Panc1 (cell line): Measurements from ENCODE around the gene NPHP4.

Experiments
- SIN3A ChIP-seq: IDR thresholded peaks from 2 replicates; pipeline ENCODE4 v1.6.1; 2012; ENCODE audit warnings: low read depth, mild to moderate bottlenecking, low read length, moderate library complexity, borderline replicate concordance; ENCODE audit not compliant: insufficient read depth
- TF ChIP-seq, protein P1 (sequence below): fragments of 450-650 bp; IDR thresholded peaks from 2 replicates; pipeline ENCODE4 v1.5.1; 2017; ENCODE audit warnings: mild to moderate bottlenecking
- TF ChIP-seq, protein P2 (sequence below), 2 experiments: IDR thresholded peaks; 2 replicates each; pipeline ENCODE4 v1.6.1; 2011 to 2012; ENCODE audit warnings: low read depth in 2 of 2, control low read depth in 1 of 2, low read length in 1 of 2, mild to moderate bottlenecking in 1 of 2, moderate library complexity in 1 of 2; ENCODE audit not compliant: insufficient read depth in 1 of 2

DNA sequence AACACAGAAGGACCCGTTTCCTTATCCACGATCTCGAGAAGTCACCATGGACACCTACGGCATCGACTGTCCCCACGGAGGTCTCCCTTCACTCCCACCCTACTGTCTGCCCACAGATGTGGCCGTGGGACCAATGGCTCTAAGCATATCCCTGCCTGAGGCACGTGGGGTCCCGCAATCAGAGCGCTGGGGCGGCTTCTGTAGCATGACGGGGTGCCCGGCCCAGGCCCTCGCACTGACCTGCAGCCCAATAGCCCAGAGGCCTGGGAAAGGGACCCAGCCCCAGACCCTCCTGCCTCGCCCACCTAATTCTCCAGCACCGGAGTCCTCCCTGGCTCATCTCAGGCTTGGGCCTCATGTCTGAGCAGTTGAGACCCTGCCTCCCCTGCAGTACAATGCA lies 132.5 kb downstream of the NPHP4 start:
- TF ChIP-seq, protein P1, sequence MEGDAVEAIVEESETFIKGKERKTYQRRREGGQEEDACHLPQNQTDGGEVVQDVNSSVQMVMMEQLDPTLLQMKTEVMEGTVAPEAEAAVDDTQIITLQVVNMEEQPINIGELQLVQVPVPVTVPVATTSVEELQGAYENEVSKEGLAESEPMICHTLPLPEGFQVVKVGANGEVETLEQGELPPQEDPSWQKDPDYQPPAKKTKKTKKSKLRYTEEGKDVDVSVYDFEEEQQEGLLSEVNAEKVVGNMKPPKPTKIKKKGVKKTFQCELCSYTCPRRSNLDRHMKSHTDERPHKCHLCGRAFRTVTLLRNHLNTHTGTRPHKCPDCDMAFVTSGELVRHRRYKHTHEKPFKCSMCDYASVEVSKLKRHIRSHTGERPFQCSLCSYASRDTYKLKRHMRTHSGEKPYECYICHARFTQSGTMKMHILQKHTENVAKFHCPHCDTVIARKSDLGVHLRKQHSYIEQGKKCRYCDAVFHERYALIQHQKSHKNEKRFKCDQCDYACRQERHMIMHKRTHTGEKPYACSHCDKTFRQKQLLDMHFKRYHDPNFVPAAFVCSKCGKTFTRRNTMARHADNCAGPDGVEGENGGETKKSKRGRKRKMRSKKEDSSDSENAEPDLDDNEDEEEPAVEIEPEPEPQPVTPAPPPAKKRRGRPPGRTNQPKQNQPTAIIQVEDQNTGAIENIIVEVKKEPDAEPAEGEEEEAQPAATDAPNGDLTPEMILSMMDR = no peak
- no peak for TF ChIP-seq SIN3A
- TF ChIP-seq, protein P2, sequence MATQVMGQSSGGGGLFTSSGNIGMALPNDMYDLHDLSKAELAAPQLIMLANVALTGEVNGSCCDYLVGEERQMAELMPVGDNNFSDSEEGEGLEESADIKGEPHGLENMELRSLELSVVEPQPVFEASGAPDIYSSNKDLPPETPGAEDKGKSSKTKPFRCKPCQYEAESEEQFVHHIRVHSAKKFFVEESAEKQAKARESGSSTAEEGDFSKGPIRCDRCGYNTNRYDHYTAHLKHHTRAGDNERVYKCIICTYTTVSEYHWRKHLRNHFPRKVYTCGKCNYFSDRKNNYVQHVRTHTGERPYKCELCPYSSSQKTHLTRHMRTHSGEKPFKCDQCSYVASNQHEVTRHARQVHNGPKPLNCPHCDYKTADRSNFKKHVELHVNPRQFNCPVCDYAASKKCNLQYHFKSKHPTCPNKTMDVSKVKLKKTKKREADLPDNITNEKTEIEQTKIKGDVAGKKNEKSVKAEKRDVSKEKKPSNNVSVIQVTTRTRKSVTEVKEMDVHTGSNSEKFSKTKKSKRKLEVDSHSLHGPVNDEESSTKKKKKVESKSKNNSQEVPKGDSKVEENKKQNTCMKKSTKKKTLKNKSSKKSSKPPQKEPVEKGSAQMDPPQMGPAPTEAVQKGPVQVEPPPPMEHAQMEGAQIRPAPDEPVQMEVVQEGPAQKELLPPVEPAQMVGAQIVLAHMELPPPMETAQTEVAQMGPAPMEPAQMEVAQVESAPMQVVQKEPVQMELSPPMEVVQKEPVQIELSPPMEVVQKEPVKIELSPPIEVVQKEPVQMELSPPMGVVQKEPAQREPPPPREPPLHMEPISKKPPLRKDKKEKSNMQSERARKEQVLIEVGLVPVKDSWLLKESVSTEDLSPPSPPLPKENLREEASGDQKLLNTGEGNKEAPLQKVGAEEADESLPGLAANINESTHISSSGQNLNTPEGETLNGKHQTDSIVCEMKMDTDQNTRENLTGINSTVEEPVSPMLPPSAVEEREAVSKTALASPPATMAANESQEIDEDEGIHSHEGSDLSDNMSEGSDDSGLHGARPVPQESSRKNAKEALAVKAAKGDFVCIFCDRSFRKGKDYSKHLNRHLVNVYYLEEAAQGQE (IDR thresholded peaks at IDR 0.05; ENCODE audit: insufficient read depth in 1 of 2, low read depth in 2 of 2, low read length in 1 of 2) = no peak
